CD4-positive, alpha-beta T cell treated with Interleukin-10 for 1 hour (primary cell): ENCODE measurements around the gene OSBPL3.

Source experiments
- DNase-seq: peaks from one replicate; pipeline ENCODE4 v3.0.0-alpha.2; 2020

OSBPL3 gene

GRCh38 chr7:24978843-24979469 lies 1.0 kb downstream of the OSBPL3 start:
- DNase-seq = peak; percentile 11

- no peak for DNase-seq
Observed at GRCh38 chr7:24975644-24976260, 4.2 kb downstream of the OSBPL3 start.

GRCh38 chr7:24975172-24975571 lies 4.8 kb downstream of the OSBPL3 start:
- no peak for DNase-seq

GRCh38 chr7:24974026-24974832 lies 5.7 kb downstream of the OSBPL3 start:
- no peak for DNase-seq

GRCh38 chr7:24972991-24973390 lies 7.0 kb downstream of the OSBPL3 start:
- no peak for DNase-seq

- DNase-seq = no peak
Observed at GRCh38 chr7:24972166-24972477, 7.9 kb downstream of the OSBPL3 start.

GRCh38 chr7:24971333-24972165 lies 8.4 kb downstream of the OSBPL3 start:
- no peak for DNase-seq

GRCh38 chr7:24970676-24971075 lies 9.3 kb downstream of the OSBPL3 start:
- no peak for DNase-seq

GRCh38 chr7:24968165-24968564 lies 11.8 kb downstream of the OSBPL3 start:
- DNase-seq = no peak

GRCh38 chr7:24967696-24968095 lies 12.3 kb downstream of the OSBPL3 start:
- no peak for DNase-seq

- DNase-seq = no peak
Observed at GRCh38 chr7:24966802-24967201, 13.2 kb downstream of the OSBPL3 start.

GRCh38 chr7:24965831-24966708 lies 13.9 kb downstream of the OSBPL3 start:
- DNase-seq = peak; percentile 50

GRCh38 chr7:24964191-24964590 lies 15.8 kb downstream of the OSBPL3 start:
- no peak for DNase-seq

GRCh38 chr7:24963218-24963617 lies 16.8 kb downstream of the OSBPL3 start:
- DNase-seq = peak; percentile 42

GRCh38 chr7:24962418-24962962 lies 17.5 kb downstream of the OSBPL3 start:
- DNase-seq = no peak

- no peak for DNase-seq
Observed at GRCh38 chr7:24959735-24960485, 20.1 kb downstream of the OSBPL3 start.

- DNase-seq = no peak
Observed at GRCh38 chr7:24958399-24958798, 21.6 kb downstream of the OSBPL3 start.

GRCh38 chr7:24956021-24956420 lies 24.0 kb downstream of the OSBPL3 start:
- no peak for DNase-seq

GRCh38 chr7:24955313-24955712 lies 24.7 kb downstream of the OSBPL3 start:
- DNase-seq = no peak

- DNase-seq = no peak
Observed at GRCh38 chr7:24952464-24952863, 27.5 kb downstream of the OSBPL3 start.

- no peak for DNase-seq
Observed at GRCh38 chr7:24951441-24951980, 28.5 kb downstream of the OSBPL3 start.
